ENCODE data around the gene ATP10B.

Gene ATP10B

GRCh38 chr5:160627921-160628618 is 223.9 kb downstream of the ATP10B start:
- no peak for TF ChIP-seq CTCF (IDR thresholded peaks at IDR 0.05; ENCODE audit: extremely low read depth, insufficient read depth, missing control alignments)
- DNase-seq (ENCODE audit: low spot score), result no peak
- in situ Hi-C loops (cut with MboI; ENCODE audit: low pct_unique_long_range_greater_than_20kb, low sequenced_read_pairs, unreplicated experiment), result no loop called here

- in situ Hi-C loops (cut with MboI; ENCODE audit: low pct_unique_long_range_greater_than_20kb, low sequenced_read_pairs, unreplicated experiment), result no loop called here
- DNase-seq (ENCODE audit: low spot score), result no peak
- no peak for TF ChIP-seq CTCF (IDR thresholded peaks at IDR 0.05; ENCODE audit: extremely low read depth, insufficient read depth, missing control alignments)
Measured at GRCh38 chr5:160626322-160626721, 225.7 kb downstream of the ATP10B start.

- no peak for TF ChIP-seq CTCF (IDR thresholded peaks at IDR 0.05; ENCODE audit: extremely low read depth, insufficient read depth, missing control alignments)
- no peak for DNase-seq (ENCODE audit: low spot score)
- in situ Hi-C loops (cut with MboI; ENCODE audit: low pct_unique_long_range_greater_than_20kb, low sequenced_read_pairs, unreplicated experiment), result no loop called here
Measured at GRCh38 chr5:160621526-160621925, 230.5 kb downstream of the ATP10B start.

GRCh38 chr5:160620401-160620800 is 231.6 kb downstream of the ATP10B start:
- TF ChIP-seq CTCF (IDR thresholded peaks at IDR 0.05; ENCODE audit: extremely low read depth, insufficient read depth, missing control alignments), result no peak
- in situ Hi-C loops (cut with MboI; ENCODE audit: low pct_unique_long_range_greater_than_20kb, low sequenced_read_pairs, unreplicated experiment), result no loop called here
- no peak for DNase-seq (ENCODE audit: low spot score)

- DNase-seq (ENCODE audit: low spot score), result no peak
- in situ Hi-C loops (cut with MboI; ENCODE audit: low pct_unique_long_range_greater_than_20kb, low sequenced_read_pairs, unreplicated experiment), result no loop called here
- no peak for TF ChIP-seq CTCF (IDR thresholded peaks at IDR 0.05; ENCODE audit: extremely low read depth, insufficient read depth, missing control alignments)
Measured at GRCh38 chr5:160619381-160619780, 232.6 kb downstream of the ATP10B start.

- no peak for DNase-seq (ENCODE audit: low spot score)
- no peak for TF ChIP-seq CTCF (IDR thresholded peaks at IDR 0.05; ENCODE audit: extremely low read depth, insufficient read depth, missing control alignments)
- in situ Hi-C loops (cut with MboI; ENCODE audit: low pct_unique_long_range_greater_than_20kb, low sequenced_read_pairs, unreplicated experiment), result no loop called here
Measured at GRCh38 chr5:160618286-160618685, 233.7 kb downstream of the ATP10B start.
